ENCODE measurements around the gene HVCN1.

The HVCN1 gene

DNA sequence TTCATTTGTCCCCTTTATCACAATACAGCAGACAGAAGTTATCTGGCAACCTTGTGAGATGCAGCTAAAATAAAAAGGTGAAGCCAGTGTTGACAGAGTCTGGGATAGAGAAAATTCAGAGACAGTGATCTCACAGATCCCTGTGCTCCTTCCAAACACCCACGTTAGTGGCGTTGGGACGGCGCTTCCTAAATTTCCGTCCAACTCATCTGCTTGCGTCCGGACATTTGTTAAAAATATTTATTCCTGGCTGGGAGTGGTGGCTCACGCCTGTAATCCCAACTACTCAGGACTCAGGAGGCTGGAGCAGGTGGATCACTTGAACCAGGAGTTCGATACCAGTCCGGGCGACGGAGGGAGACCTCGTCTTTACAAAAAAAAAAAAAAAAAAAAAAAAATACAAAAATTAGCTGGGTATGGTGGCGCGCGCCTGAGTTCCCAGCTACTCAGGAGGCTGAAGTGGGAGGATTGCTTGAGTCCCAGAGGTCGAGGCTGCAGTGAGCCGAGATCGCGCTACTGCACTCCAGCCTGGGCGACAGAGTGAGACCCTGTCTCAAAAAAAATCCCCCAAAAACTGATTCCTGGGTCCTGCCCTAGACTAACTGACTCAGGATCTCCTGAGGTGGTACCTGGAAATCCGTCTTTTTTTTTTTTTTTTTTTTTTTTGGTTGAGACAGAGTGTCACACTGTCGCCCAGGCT lies 75.7 kb downstream of the HVCN1 start:
- DNase-seq: no peak

DNA sequence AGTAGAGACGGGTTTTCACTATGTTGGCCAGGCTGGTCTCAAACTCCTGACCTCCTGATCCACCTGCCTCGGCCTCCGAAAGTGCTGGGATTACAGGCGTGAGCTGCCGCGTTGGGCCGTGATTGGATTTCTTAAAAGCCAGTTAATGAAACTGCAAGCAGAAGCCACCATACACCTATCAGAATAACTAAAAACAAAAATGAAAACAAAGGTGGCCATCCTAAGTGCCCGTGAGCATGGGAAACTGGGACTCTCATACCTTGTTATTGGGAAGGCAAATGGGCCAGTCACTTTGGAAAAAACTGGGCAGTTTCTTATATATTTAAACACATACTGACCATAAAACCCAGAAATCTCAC lies 82.7 kb downstream of the HVCN1 start:
- no peak for DNase-seq

DNA sequence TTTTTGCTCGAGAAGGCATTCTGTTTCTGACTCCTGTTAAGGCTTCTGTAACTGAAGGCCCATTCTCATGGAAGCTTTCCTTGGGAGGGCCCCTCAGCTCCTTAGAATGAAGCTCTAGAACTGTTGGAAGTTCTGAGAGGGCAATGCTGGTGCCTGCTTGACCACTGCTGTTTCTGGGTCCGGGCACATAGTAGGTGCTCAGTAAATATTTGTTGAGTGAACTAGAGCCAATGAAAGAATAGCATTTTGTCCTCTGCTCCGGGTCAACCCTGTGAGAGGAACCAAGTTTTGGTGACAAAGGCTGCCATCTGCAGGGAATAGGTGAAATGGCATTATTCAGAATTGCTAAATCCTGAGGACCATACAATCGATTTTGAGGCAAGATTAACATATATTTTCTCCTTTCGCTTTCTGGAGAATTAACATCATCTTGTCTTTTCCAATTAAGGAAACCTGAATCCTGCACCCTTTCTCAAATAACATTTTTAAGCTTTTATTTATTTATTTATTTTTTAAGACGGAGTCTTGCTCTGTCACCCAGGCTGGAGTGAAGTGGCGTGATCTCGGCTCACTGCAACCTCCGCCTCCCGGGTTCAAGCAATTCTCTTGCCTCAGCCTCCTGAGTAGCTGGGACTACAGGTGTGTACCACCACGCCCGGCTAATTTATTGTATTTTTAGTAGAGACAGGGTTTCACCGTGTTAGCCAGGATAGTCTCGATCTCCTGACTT lies 86.7 kb downstream of the HVCN1 start:
- peak; percentile 60 for DNase-seq

DNA sequence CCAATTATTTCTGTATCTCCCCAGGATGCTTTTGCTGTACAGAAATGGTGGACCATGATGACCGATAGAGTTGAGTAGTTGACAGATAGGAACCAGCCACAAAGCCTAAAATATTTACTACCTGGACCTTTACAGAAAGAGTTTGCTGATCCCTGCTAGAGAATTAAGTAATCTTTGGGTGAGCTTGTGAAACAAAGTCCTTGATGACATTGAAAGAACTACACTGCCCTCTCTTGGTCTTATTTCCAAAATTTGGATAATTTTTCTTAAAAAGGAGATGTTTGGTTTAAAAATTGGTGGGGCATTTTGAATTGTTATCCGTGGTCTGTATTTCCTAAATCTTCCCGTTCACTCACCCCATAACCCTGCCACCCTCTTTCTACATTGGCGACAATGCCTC lies 88.7 kb downstream of the HVCN1 start:
- peak; percentile 1 for DNase-seq

DNA sequence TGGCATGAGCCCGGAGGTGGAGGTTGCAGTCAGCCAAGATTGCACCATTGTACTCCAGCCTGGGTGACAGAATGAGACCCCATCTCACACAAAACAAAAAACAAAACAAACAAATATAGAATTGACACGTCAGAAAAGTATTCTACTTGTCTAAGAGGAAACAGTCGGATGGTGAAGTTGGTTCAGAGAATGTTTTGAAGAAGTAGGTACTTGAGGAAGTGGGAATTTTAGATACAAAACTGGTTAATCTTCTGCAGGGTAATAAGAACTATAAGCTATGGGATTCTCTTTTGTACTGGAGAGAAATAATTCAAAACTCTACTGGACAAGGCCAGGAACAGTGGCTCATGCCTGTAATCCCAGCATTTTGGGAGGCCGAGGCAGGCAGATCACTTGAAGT lies 89.6 kb downstream of the HVCN1 start:
- no peak for DNase-seq

All from NCI-H345 (cell line).